ENCODE results near the gene NME4. TPM values are rescaled to one million over a fixed set of nuclear protein-coding genes. Genes with fewer than 3 reads are reported as not detected.

The NME4 gene
- total and polyA plus RNA-seq, 3 experiments from 2014 or later = 14.1 to 49.9 (median 15.4) TPM

- no peaks in the 10 kb centered on the region for H3K9me3 Mint-ChIP-seq
- Histone ChIP-seq H3K4me1 (ENCODE audit: insufficient read depth, low read length) (peaks cover 14% of the 10 kb centered on the region), H3K4me3 (ENCODE audit: low read length) (no peak overlapping the region), H3K27me3 (ENCODE audit: insufficient read depth, low read length, poor library complexity, severe bottlenecking) (no peaks in the 10 kb centered on the region), H3K9me3 (ENCODE audit: low read length) (no peaks in the 10 kb centered on the region), H3K36me3 (ENCODE audit: insufficient read depth, low read length) (no peaks in the 10 kb centered on the region), H3K27ac (ENCODE audit: low read depth, low read length) (no peak overlapping the region)
- DNase-seq = no peak
- H3K4me3 Mint-ChIP-seq = peak overlapping the region in 6 of 7 donors; percentile 83 to 96 (median 90)
- CTCF ChIA-PET = interaction anchor here (0.6 to 1.4 kb wide), 4 partner anchors 9 to 264 kb away, joined by 3 to 7 read pairs (median 5); partner anchors contain the start of gene RAB11FIP3
- POLR2A ChIA-PET = interaction anchor here (0.6 to 1.9 kb wide), 7 partner anchors 9 to 136 kb away, joined by 3 to 9 read pairs (median 4); partner anchors contain the start of genes AXIN1, DECR2 and FAM234A
- peaks cover 0 to 65% (median 1%) of the 10 kb centered on the region in 3 donors for H3K36me3 Mint-ChIP-seq
- H3K4me1 Mint-ChIP-seq = peaks cover 7 to 21% (median 15%) of the 10 kb centered on the region in 3 donors
- H3K27me3 Mint-ChIP-seq = no peaks in the 10 kb centered on the region
- peak overlapping the region in 7 of 8 donors; percentile 59 to 93 (median 90) for H3K27ac Mint-ChIP-seq
Observed at GRCh38 chr16:370979-371514, 26.0 kb upstream of the NME4 start.

GRCh38 chr16:371515-372301, 25.3 kb upstream of the NME4 start:
- H3K4me3 Mint-ChIP-seq = peak overlapping the region in 5 of 7 donors; percentile 39 to 86 (median 50)
- H3K27ac ChIP-seq (ENCODE audit: low read depth, low read length) = no peak overlapping the region
- H3K27me3 ChIP-seq (ENCODE audit: insufficient read depth, low read length, poor library complexity, severe bottlenecking) = no peaks in the 10 kb centered on the region
- H3K27ac Mint-ChIP-seq = peak overlapping the region in 3 of 8 donors; percentile 50 to 81 (median 52)
- peaks cover 7 to 21% (median 15%) of the 10 kb centered on the region in 3 donors for H3K4me1 Mint-ChIP-seq
- no peak overlapping the region for H3K4me3 ChIP-seq (ENCODE audit: low read length)
- no peak for DNase-seq
- peaks cover 14% of the 10 kb centered on the region for H3K4me1 ChIP-seq (ENCODE audit: insufficient read depth, low read length)
- peaks cover 0 to 65% (median 1%) of the 10 kb centered on the region in 3 donors for H3K36me3 Mint-ChIP-seq
- H3K27me3 Mint-ChIP-seq = no peaks in the 10 kb centered on the region
- POLR2A ChIA-PET = interaction anchor here (1.9 kb wide), 2 partner anchors 8 to 137 kb away, joined by 4 to 9 read pairs; partner anchors contain the start of gene FAM234A
- H3K9me3 Mint-ChIP-seq = no peaks in the 10 kb centered on the region
- H3K36me3 ChIP-seq (ENCODE audit: insufficient read depth, low read length) = no peaks in the 10 kb centered on the region
- CTCF ChIA-PET = interaction anchor here (0.5 to 1.4 kb wide), 3 partner anchors 125 to 327 kb away, joined by 3 to 7 read pairs (median 3); no protein-coding TSS in a partner anchor
- H3K9me3 ChIP-seq (ENCODE audit: low read length) = no peaks in the 10 kb centered on the region

- Histone ChIP-seq H3K36me3 (ENCODE audit: insufficient read depth, low read length) (no peaks in the 10 kb centered on the region), H3K27ac (ENCODE audit: low read depth, low read length) (no peak overlapping the region), H3K4me3 (ENCODE audit: low read length) (no peak overlapping the region), H3K4me1 (ENCODE audit: insufficient read depth, low read length) (peaks cover 14% of the 10 kb centered on the region), H3K27me3 (ENCODE audit: insufficient read depth, low read length, poor library complexity, severe bottlenecking) (no peaks in the 10 kb centered on the region), H3K9me3 (ENCODE audit: low read length) (no peaks in the 10 kb centered on the region)
- POLR2A ChIA-PET = no interaction called here
- Mint-ChIP-seq H3K27me3 (no peaks in the 10 kb centered on the region), H3K36me3 (peaks cover 0 to 62% (median 0%) of the 10 kb centered on the region in 3 donors), H3K4me1 (peaks cover 7 to 21% (median 13%) of the 10 kb centered on the region in 3 donors), H3K27ac (peak overlapping the region in 2 of 8 donors; percentile 46 to 81), H3K4me3 (peak overlapping the region in 1 of 7 donors; percentile 65), H3K9me3 (no peaks in the 10 kb centered on the region)
- no peak for DNase-seq
- CTCF ChIA-PET = interaction anchor here (0.5 kb wide), 1 partner anchor 326 kb away, joined by 3 read pairs; no protein-coding TSS in a partner anchor
Observed at GRCh38 chr16:372302-372983, 24.6 kb upstream of the NME4 start.

GRCh38 chr16:373020-373598, 23.9 kb upstream of the NME4 start:
- peak overlapping the region in 1 of 7 donors; percentile 65 for H3K4me3 Mint-ChIP-seq
- no peak overlapping the region for H3K27ac ChIP-seq (ENCODE audit: low read depth, low read length)
- peaks cover 14% of the 10 kb centered on the region for H3K4me1 ChIP-seq (ENCODE audit: insufficient read depth, low read length)
- H3K4me3 ChIP-seq (ENCODE audit: low read length) = no peak overlapping the region
- peaks cover 0 to 56% (median 0%) of the 10 kb centered on the region in 3 donors for H3K36me3 Mint-ChIP-seq
- H3K27me3 ChIP-seq (ENCODE audit: insufficient read depth, low read length, poor library complexity, severe bottlenecking) = no peaks in the 10 kb centered on the region
- peak overlapping the region in 1 of 8 donors; percentile 58 for H3K27ac Mint-ChIP-seq
- no peaks in the 10 kb centered on the region for H3K9me3 Mint-ChIP-seq
- H3K27me3 Mint-ChIP-seq = no peaks in the 10 kb centered on the region
- ChIA-PET POLR2A (no interaction called here), CTCF (no interaction called here)
- no peaks in the 10 kb centered on the region for H3K9me3 ChIP-seq (ENCODE audit: low read length)
- no peak for DNase-seq
- H3K36me3 ChIP-seq (ENCODE audit: insufficient read depth, low read length) = no peaks in the 10 kb centered on the region
- H3K4me1 Mint-ChIP-seq = peaks cover 7 to 21% (median 13%) of the 10 kb centered on the region in 3 donors

GRCh38 chr16:373848-374615, 23.0 kb upstream of the NME4 start:
- Histone ChIP-seq H3K4me1 (ENCODE audit: insufficient read depth, low read length) (peaks cover 14% of the 10 kb centered on the region), H3K27ac (ENCODE audit: low read depth, low read length) (no peak overlapping the region), H3K36me3 (ENCODE audit: insufficient read depth, low read length) (no peaks in the 10 kb centered on the region), H3K4me3 (ENCODE audit: low read length) (no peak overlapping the region), H3K9me3 (ENCODE audit: low read length) (no peaks in the 10 kb centered on the region), H3K27me3 (ENCODE audit: insufficient read depth, low read length, poor library complexity, severe bottlenecking) (no peaks in the 10 kb centered on the region)
- peaks cover 0 to 47% (median 0%) of the 10 kb centered on the region in 3 donors for H3K36me3 Mint-ChIP-seq
- H3K27me3 Mint-ChIP-seq = no peaks in the 10 kb centered on the region
- peaks cover 7 to 22% (median 13%) of the 10 kb centered on the region in 3 donors for H3K4me1 Mint-ChIP-seq
- ChIA-PET CTCF (no interaction called here), POLR2A (no interaction called here)
- H3K9me3 Mint-ChIP-seq = no peaks in the 10 kb centered on the region
- no peak for DNase-seq
- H3K4me3 Mint-ChIP-seq = no peak overlapping the region
- H3K27ac Mint-ChIP-seq = no peak overlapping the region

- no peaks in the 10 kb centered on the region for H3K27me3 ChIP-seq (ENCODE audit: insufficient read depth, low read length, poor library complexity, severe bottlenecking)
- ChIA-PET CTCF (no interaction called here), POLR2A (no interaction called here)
- H3K9me3 ChIP-seq (ENCODE audit: low read length) = no peaks in the 10 kb centered on the region
- Mint-ChIP-seq H3K36me3 (peaks cover 0 to 42% (median 0%) of the 10 kb centered on the region in 3 donors), H3K9me3 (no peaks in the 10 kb centered on the region), H3K4me1 (peaks cover 7 to 23% (median 10%) of the 10 kb centered on the region in 3 donors), H3K27ac (no peak overlapping the region), H3K4me3 (no peak overlapping the region), H3K27me3 (no peaks in the 10 kb centered on the region)
- H3K4me3 ChIP-seq (ENCODE audit: low read length) = no peak overlapping the region
- H3K36me3 ChIP-seq (ENCODE audit: insufficient read depth, low read length) = no peaks in the 10 kb centered on the region
- H3K27ac ChIP-seq (ENCODE audit: low read depth, low read length) = no peak overlapping the region
- no peak for DNase-seq
- H3K4me1 ChIP-seq (ENCODE audit: insufficient read depth, low read length) = peaks cover 15% of the 10 kb centered on the region
Observed at GRCh38 chr16:374616-374926, 22.4 kb upstream of the NME4 start.

- peaks cover 0 to 41% (median 0%) of the 10 kb centered on the region in 3 donors for H3K36me3 Mint-ChIP-seq
- CTCF ChIA-PET = no interaction called here
Observed at GRCh38 chr16:375212-375611, 21.8 kb upstream of the NME4 start.

More at GRCh38 chr16:375212-375611, 21.8 kb upstream of the NME4 start:
- H3K4me1 Mint-ChIP-seq = peaks cover 11 to 25% (median 12%) of the 10 kb centered on the region in 3 donors
- no peak for DNase-seq
- Histone ChIP-seq H3K9me3 (ENCODE audit: low read length) (no peaks in the 10 kb centered on the region), H3K4me1 (ENCODE audit: insufficient read depth, low read length) (peaks cover 15% of the 10 kb centered on the region), H3K27ac (ENCODE audit: low read depth, low read length) (no peak overlapping the region), H3K36me3 (ENCODE audit: insufficient read depth, low read length) (no peaks in the 10 kb centered on the region), H3K4me3 (ENCODE audit: low read length) (no peak overlapping the region), H3K27me3 (ENCODE audit: insufficient read depth, low read length, poor library complexity, severe bottlenecking) (no peaks in the 10 kb centered on the region)
- no peak overlapping the region for H3K27ac Mint-ChIP-seq
- POLR2A ChIA-PET = no interaction called here
- no peaks in the 10 kb centered on the region for H3K27me3 Mint-ChIP-seq
- H3K9me3 Mint-ChIP-seq = no peaks in the 10 kb centered on the region
- H3K4me3 Mint-ChIP-seq = no peak overlapping the region
